ENCODE results near the gene HIVEP3. TPM values are rescaled to one million over a fixed set of nuclear protein-coding genes. Genes with fewer than 3 reads are reported as not detected.
A peak's percentile ranks its signal among the peaks of the same experiment; 100 is the strongest.

The HIVEP3 gene
- total RNA-seq, 2 donors from 2014 or later: 17.9 to 32.0 TPM

- DNase-seq (ENCODE audit: low spot score): no peak
- Mint-ChIP-seq H3K4me1 (ENCODE audit: low read depth in 2 of 2) (peaks cover 84 to 86% of the 10 kb centered on the region in 2 donors), H3K36me3 (peaks cover 16% of the 10 kb centered on the region), H3K27ac (peak overlapping the region; percentile 87 to 94), H3K4me3 (peak overlapping the region; percentile 67), H3K9me3 (no peaks in the 10 kb centered on the region), H3K27me3 (no peaks in the 10 kb centered on the region)
- ATAC-seq: no peak
These were observed 1.6 kb downstream of the HIVEP3 start for GRCh38 chr1:41917076-41917475.

GRCh38 chr1:41915786-41916571 lies 2.7 kb downstream of the HIVEP3 start:
- Mint-ChIP-seq H3K4me3 (peak overlapping the region; percentile 67), H3K4me1 (ENCODE audit: low read depth in 2 of 2) (peaks cover 85 to 91% of the 10 kb centered on the region in 2 donors), H3K9me3 (no peaks in the 10 kb centered on the region), H3K27me3 (no peaks in the 10 kb centered on the region), H3K27ac (peak overlapping the region; percentile 87 to 94), H3K36me3 (peaks cover 9% of the 10 kb centered on the region)
- peak; percentile 22 to 29 for ATAC-seq
- DNase-seq (ENCODE audit: low spot score): no peak

- no peaks in the 10 kb centered on the region for H3K9me3 Mint-ChIP-seq
- peak in 1 of 2 donors; percentile 43 for ATAC-seq
- H3K27me3 Mint-ChIP-seq: no peaks in the 10 kb centered on the region
- peak overlapping the region; percentile 87 to 94 for H3K27ac Mint-ChIP-seq
- peaks cover 7% of the 10 kb centered on the region for H3K36me3 Mint-ChIP-seq
- peak overlapping the region; percentile 67 for H3K4me3 Mint-ChIP-seq
- peaks cover 74 to 79% of the 10 kb centered on the region in 2 donors for H3K4me1 Mint-ChIP-seq (ENCODE audit: low read depth in 2 of 2)
- DNase-seq (ENCODE audit: low spot score): no peak
These were observed 4.2 kb downstream of the HIVEP3 start for GRCh38 chr1:41914516-41914915.

GRCh38 chr1:41913014-41913413 lies 5.7 kb downstream of the HIVEP3 start:
- no peak for ATAC-seq

GRCh38 chr1:41908288-41908895 lies 10.3 kb downstream of the HIVEP3 start:
- H3K4me1 Mint-ChIP-seq (ENCODE audit: low read depth in 2 of 2): peaks cover 54 to 65% of the 10 kb centered on the region in 2 donors
- DNase-seq (ENCODE audit: low spot score): no peak
- peak overlapping the region; percentile 48 to 85 for H3K27ac Mint-ChIP-seq
- no peaks in the 10 kb centered on the region for H3K27me3 Mint-ChIP-seq
- ATAC-seq: peak in 1 of 2 donors; percentile 54
- peaks cover 12% of the 10 kb centered on the region for H3K36me3 Mint-ChIP-seq
- H3K4me3 Mint-ChIP-seq: peak overlapping the region; percentile 47
- H3K9me3 Mint-ChIP-seq: peaks cover 2% of the 10 kb centered on the region

More at GRCh38 chr1:41913014-41913413, 5.7 kb downstream of the HIVEP3 start:
- Mint-ChIP-seq H3K4me3 (no peak overlapping the region), H3K4me1 (ENCODE audit: low read depth in 2 of 2) (peaks cover 75% of the 10 kb centered on the region in 2 donors), H3K27ac (peak overlapping the region; percentile 87 to 94), H3K9me3 (no peaks in the 10 kb centered on the region), H3K36me3 (peaks cover 18% of the 10 kb centered on the region), H3K27me3 (no peaks in the 10 kb centered on the region)
- DNase-seq (ENCODE audit: low spot score): no peak

GRCh38 chr1:41907446-41907845 lies 11.3 kb downstream of the HIVEP3 start:
- H3K27ac Mint-ChIP-seq: peak overlapping the region; percentile 48 to 85

GRCh38 chr1:41906943-41907342 lies 11.8 kb downstream of the HIVEP3 start:
- peaks cover 2% of the 10 kb centered on the region for H3K9me3 Mint-ChIP-seq
- H3K27ac Mint-ChIP-seq: peak overlapping the region in 1 of 2 donors; percentile 85
- ATAC-seq (no peak), DNase-seq (ENCODE audit: low spot score) (no peak)
- H3K4me1 Mint-ChIP-seq (ENCODE audit: low read depth in 2 of 2): peaks cover 54 to 65% of the 10 kb centered on the region in 2 donors
- no peaks in the 10 kb centered on the region for H3K27me3 Mint-ChIP-seq
- peaks cover 12% of the 10 kb centered on the region for H3K36me3 Mint-ChIP-seq
- no peak overlapping the region for H3K4me3 Mint-ChIP-seq

More at GRCh38 chr1:41907446-41907845, 11.3 kb downstream of the HIVEP3 start:
- H3K4me3 Mint-ChIP-seq: peak overlapping the region; percentile 50
- ATAC-seq (no peak), DNase-seq (ENCODE audit: low spot score) (no peak)
- peaks cover 54 to 65% of the 10 kb centered on the region in 2 donors for H3K4me1 Mint-ChIP-seq (ENCODE audit: low read depth in 2 of 2)
- H3K36me3 Mint-ChIP-seq: peaks cover 12% of the 10 kb centered on the region
- H3K27me3 Mint-ChIP-seq: no peaks in the 10 kb centered on the region
- H3K9me3 Mint-ChIP-seq: peaks cover 2% of the 10 kb centered on the region

GRCh38 chr1:41905093-41905675 lies 13.5 kb downstream of the HIVEP3 start:
- Mint-ChIP-seq H3K27me3 (no peaks in the 10 kb centered on the region), H3K27ac (peak overlapping the region; percentile 7 to 85), H3K9me3 (peaks cover 2% of the 10 kb centered on the region), H3K36me3 (peaks cover 12% of the 10 kb centered on the region), H3K4me3 (peak overlapping the region; percentile 13), H3K4me1 (ENCODE audit: low read depth in 2 of 2) (peaks cover 62 to 75% of the 10 kb centered on the region in 2 donors)
- DNase-seq (ENCODE audit: low spot score) (no peak), ATAC-seq (no peak)

GRCh38 chr1:41902664-41903063 lies 16.1 kb downstream of the HIVEP3 start:
- H3K9me3 Mint-ChIP-seq: peaks cover 3% of the 10 kb centered on the region
- peak overlapping the region; percentile 56 for H3K4me3 Mint-ChIP-seq
- ATAC-seq: peak; percentile 70 to 88
- H3K27me3 Mint-ChIP-seq: no peaks in the 10 kb centered on the region
- no peaks in the 10 kb centered on the region for H3K36me3 Mint-ChIP-seq
- H3K4me1 Mint-ChIP-seq (ENCODE audit: low read depth in 2 of 2): peaks cover 71 to 80% of the 10 kb centered on the region in 2 donors
- no peak for DNase-seq (ENCODE audit: low spot score)
- H3K27ac Mint-ChIP-seq: peak overlapping the region; percentile 85 to 87

GRCh38 chr1:41902159-41902577 lies 16.6 kb downstream of the HIVEP3 start:
- Mint-ChIP-seq H3K27ac (peak overlapping the region; percentile 85 to 87), H3K27me3 (no peaks in the 10 kb centered on the region), H3K4me1 (ENCODE audit: low read depth in 2 of 2) (peaks cover 71 to 80% of the 10 kb centered on the region in 2 donors), H3K4me3 (peak overlapping the region; percentile 56), H3K36me3 (no peaks in the 10 kb centered on the region), H3K9me3 (peaks cover 4% of the 10 kb centered on the region)
- no peak for ATAC-seq
- no peak for DNase-seq (ENCODE audit: low spot score)

GRCh38 chr1:41901551-41901950 lies 17.2 kb downstream of the HIVEP3 start:
- DNase-seq (ENCODE audit: low spot score) (no peak), ATAC-seq (no peak)
- Mint-ChIP-seq H3K4me1 (ENCODE audit: low read depth in 2 of 2) (peaks cover 72 to 81% of the 10 kb centered on the region in 2 donors), H3K36me3 (no peaks in the 10 kb centered on the region), H3K9me3 (peaks cover 4% of the 10 kb centered on the region), H3K27ac (peak overlapping the region; percentile 85 to 87), H3K4me3 (peak overlapping the region; percentile 56), H3K27me3 (no peaks in the 10 kb centered on the region)

- Mint-ChIP-seq H3K27me3 (no peaks in the 10 kb centered on the region), H3K27ac (peak overlapping the region; percentile 85 to 87), H3K36me3 (no peaks in the 10 kb centered on the region), H3K9me3 (peaks cover 4% of the 10 kb centered on the region), H3K4me3 (peak overlapping the region; percentile 56), H3K4me1 (ENCODE audit: low read depth in 2 of 2) (peaks cover 72 to 85% of the 10 kb centered on the region in 2 donors)
- ATAC-seq (no peak), DNase-seq (ENCODE audit: low spot score) (no peak)
These were observed 17.9 kb downstream of the HIVEP3 start for GRCh38 chr1:41900603-41901444.

GRCh38 chr1:41898191-41898713 lies 20.5 kb downstream of the HIVEP3 start:
- H3K27ac Mint-ChIP-seq: peak overlapping the region; percentile 85 to 87
- peak overlapping the region; percentile 62 for H3K4me3 Mint-ChIP-seq
- H3K9me3 Mint-ChIP-seq: peaks cover 4% of the 10 kb centered on the region
- H3K36me3 Mint-ChIP-seq: no peaks in the 10 kb centered on the region
- ATAC-seq (peak; percentile 80 to 90), DNase-seq (ENCODE audit: low spot score) (peak; percentile 87)
- no peaks in the 10 kb centered on the region for H3K27me3 Mint-ChIP-seq
- H3K4me1 Mint-ChIP-seq (ENCODE audit: low read depth in 2 of 2): peaks cover 81 to 87% of the 10 kb centered on the region in 2 donors
